Peyer's patch (tissue), 4 donors: ENCODE results near the gene ZBTB38.

Experiments used
- CTCF ChIP-seq, 6 experiments: fragments of 450-650 bp in 4 of 6; fragments of 200-600 bp in 2 of 6; sonication (generic) in 1 of 6; IDR thresholded peaks; one replicate each; pipeline ENCODE4 v1.5.1; 2017 to 2019; ENCODE audit warnings: antibody characterized with exemption in 6 of 6, mild to moderate bottlenecking in 3 of 6, moderate library complexity in 1 of 6
- POLR2A ChIP-seq, 2 donors: fragments of 450-650 bp; IDR thresholded peaks; one replicate each; pipeline ENCODE4 v1.5.1; 2017; ENCODE audit warnings: antibody characterized with exemption in 2 of 2, mild to moderate bottlenecking in 2 of 2, moderate library complexity in 2 of 2

- no peak for TF ChIP-seq CTCF (IDR thresholded peaks at IDR 0.05)
- TF ChIP-seq POLR2A (IDR thresholded peaks at IDR 0.05) = no peak
Measured at GRCh38 chr3:141367038-141367730, 1.1 kb upstream of the ZBTB38 start.
